GM18909 (cell line): Measurements from ENCODE around the gene KLHL22.
"Not testable (repeated sequence)": the region's sequence is repeated elsewhere in the genome, so short reads cannot be mapped to it uniquely, and the experiment has no call there.

Source experiments
- ATAC-seq: cut with Tn5 transposase; IDR thresholded peaks from one replicate; pipeline ENCODE4 v1.9.1; 2021; ENCODE audit warnings: mild to moderate bottlenecking; ENCODE audit not compliant: unreplicated experiment, poor library complexity

KLHL22 gene

DNA sequence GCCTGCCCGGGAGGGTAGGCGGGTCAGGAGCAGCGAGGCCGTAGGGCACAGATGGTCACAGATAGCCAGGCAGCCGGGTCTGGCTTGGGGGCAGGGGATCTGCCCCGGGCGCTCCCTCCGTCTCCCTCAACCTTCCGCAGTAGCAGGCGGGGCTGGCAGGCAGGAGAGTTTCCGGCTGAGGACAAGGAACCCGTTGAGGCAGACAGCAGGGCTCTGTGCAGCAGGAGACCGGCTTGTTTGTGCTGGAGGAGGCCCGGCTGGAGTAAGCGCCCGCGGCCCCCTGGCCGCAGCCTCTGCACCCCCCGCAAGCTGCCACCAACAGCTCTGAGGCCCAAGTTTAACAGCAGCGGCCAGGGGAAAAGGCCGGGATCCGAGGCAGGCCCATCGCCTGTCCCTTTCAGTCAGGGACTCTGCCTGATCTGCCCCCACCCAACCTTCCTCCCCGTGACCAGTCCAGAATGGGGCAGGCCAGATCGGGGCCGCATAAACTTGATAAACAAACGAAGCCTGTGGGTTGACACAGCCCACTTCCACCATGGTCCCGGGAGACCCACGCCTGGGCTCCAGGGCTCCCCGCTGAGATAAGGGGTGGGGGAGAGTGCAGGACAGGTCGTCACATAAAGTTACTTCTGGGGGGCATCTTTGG is 71.6 kb downstream of the KLHL22 start:
- ATAC-seq: no peak

DNA sequence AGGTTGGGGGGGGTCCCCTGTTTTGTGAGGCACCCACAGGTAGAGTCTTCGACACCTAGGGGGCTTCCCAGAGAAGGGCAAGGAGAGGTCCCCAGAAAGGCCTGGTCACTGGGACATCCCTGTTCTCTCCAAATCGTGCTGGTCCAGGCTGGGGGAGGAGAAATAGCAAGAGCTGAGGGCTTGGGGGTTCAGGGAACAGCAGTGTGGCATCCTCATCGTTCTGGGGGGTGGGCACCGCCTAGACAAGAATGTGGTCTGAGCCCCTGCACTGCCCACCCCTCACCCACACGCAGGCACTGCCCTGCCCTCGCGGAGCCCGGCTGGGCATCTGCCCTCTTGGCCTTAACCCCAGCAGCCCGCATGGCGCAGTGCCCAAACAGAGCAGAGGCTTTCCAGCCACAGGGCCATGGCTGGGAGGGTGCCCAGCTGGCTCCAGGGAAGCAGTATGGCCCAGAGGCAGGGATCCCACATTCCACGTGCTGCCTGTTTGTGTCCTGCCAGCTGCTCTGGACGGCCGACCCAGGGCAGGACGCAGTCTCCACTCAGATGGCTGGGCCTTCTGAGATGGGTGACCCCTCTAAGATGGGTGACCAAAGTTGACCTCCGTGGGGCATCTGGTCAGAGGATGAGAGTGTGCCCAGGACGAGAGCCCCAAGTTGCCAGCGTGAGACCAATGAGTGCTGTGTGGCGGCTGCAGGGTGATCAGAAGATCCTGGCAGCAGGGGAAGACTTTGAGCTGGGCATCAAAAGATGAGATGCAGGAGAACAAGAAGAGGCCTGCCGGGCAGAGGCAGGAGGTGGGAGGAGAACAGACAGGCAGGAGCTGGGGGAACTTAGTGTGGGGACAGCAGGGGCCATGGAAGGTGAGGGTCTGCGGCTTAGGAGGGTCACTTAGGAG is 72.3 kb downstream of the KLHL22 start:
- no peak for ATAC-seq

DNA sequence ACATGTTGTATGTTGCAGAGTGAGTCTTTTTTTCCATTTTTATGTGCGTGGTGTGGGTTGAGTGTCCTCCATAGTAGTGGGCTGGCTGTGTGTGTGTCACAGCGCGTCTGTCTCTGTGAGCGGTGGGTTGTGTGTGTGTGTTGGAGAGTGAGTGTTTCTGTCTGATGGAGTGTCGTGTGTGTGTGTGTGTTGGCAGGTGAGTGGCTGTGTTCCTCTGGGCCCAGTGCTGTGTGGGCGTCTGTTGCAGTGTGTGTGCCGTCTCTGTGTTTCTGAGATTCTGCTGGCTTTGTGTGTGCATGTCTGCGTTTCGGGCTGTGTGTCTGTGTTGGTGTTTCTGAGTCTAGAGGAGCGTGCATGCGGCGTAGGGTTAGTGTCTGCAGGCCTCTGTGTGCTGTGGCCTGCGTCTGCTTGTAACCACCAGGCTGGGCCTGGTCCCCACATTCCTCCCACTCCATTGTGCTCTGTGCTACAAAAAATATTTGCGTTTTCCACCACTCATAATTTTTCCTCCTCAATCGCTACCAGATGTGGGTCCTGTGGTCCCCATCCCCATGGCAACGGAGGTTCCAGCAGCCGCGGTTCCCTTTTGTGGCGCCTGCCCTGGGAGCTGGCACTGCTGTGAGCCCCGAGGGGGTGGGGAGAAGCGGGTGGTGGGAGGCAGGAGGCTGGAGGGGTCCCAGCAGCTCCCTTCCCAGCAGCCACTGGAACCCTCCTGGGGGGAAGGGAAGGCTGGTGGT is 73.2 kb downstream of the KLHL22 start:
- no peak for ATAC-seq

DNA sequence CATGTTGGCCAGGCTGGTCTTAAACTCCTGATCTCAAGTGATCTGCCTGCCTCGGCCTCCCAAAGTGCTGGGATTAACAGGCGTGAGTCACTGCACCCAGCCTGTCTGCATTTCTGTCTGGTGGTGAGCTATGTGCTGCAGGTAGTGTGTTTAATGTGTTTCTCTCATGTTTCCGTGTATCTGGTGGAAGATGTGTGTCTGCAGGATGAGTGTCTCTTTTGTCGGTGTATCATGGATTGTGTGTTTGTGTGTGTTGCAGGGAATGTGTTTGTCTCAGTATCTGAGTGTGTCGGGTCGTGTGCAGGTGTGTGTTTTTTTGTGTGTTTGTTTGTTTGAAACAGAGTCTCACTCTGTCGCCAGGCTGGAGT is 74.1 kb downstream of the KLHL22 start:
- ATAC-seq: no peak

DNA sequence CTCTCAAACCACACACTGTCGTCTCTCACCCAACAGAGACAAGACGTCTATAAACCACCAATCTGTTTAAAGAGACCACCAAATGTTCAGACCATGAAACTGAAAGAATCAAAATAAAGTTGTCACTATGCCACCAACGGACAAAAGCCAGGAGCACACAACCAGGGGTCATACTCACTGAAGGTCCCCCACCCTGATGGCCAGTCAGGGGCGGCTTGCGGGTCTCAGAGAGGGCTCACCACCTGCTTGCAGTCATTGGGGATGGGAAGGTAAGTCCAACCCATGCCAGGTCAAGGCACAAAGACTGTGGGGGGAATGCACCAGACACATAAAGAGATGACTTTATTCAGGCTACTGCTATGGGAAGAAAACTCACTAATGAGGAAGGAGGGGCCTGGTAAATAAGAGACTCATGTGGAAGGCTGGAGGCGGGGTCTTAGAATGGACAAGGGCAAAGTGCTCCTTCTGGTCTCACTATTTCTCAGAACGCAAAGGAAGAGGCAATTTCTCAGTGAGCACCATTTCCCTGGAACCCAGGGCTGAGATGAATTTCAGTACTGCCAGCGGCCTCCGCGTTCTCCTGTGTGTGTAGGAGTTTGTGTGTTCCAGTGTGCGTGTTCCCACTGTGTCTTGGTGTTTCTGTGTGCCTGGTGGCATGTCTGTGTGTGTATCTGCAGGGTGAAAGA is 75.3 kb downstream of the KLHL22 start:
- no peak for ATAC-seq

DNA sequence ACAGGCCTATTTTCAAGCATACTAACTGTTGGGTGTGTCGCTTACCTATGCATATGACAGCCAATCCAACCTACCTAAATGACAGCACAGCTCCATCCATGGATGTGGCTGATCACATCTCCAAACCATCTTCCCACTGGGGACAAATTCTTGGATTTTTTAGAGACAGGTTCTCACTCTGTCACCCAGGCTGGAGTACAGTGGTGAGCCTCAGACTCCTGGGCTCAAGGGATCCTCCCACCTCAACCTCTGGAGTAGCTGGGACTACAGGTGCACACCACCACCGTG is 76.0 kb downstream of the KLHL22 start:
- no peak for ATAC-seq

DNA sequence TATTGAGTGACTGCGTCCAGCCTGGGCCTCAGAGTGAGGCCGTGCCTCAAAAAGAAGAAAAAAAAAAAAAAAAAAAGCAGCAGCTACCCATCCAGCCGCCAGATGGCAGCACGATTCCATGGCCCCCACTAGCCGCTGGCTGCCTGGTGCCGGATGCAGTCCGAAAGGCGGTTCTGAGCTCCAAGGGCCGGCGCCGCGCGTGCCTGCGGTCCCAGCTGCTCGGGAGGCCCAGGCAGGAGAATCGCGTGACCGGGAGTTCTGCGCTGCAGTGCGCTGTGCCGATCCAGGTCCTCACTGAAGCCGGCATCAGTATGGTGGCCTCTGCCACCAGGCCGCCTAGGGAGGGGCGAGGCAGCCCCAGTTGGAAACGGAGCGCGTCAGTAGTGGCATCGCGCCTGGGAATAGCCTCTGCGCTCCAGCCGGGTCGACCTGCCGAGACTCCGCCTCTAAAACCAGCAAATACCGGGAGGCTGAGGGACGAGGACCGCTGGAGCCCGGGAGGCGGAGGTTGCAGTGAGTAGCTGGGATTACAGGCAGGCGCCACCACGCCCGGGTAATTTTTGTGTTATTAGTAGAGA is 77.3 kb downstream of the KLHL22 start:
- no peak for ATAC-seq

DNA sequence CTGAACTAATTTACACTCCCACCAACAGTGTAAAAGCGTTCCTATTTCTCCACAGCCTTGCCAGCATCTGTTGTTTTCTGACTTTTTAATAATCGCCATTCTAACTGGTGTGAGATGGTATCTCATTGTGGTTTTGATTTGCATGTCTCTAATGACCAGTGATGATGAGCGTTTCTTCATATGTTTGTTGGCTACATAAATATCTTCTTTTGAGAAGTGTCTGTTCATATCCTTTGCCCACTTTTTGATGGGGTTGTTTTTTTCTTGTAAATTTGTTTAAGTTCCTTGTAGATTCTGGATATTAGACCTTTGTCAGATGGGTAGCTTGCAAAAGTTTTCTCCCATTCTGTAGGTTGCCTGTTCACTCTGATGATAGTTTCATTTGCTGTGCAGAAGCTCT is 79.9 kb downstream of the KLHL22 start:
- not testable (repeated sequence) for ATAC-seq

DNA sequence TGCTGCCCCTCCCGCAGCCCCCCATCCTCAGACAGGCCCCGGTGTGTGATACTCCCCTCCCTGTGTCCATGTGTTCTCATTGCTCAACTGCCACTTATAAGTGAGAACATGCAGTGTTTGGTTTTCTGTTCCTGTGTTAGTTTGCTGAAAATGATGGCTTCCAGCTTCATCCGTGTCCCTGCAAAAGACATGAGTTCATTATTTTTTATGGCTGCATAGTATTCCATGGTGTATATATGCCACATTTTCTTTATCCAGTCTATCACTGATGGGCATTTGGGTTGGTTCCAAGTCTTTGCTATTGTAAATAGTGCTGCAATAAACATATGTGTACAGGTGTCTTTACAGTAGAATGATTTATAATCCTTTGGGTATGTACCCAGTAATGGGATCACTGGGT is 80.4 kb downstream of the KLHL22 start:
- not testable (repeated sequence) for ATAC-seq

DNA sequence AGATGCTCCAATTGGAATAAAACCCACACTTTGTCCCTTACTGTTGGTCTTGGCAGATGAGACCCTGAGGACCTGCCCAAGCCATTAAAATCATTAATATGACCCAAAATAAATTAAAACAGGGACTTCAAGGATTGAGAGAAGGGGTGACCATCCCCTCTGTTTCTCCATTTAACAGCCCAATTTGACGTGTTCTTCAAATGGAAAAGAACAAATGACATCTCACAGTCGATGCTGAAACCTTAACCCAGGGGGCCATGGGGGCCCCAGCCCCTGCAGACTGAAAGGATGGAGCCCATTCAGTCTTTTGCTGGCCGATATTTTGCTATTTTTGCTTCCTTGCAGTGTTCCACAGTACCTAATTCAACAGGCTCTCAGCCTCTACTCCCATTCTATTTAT is 81.1 kb downstream of the KLHL22 start:
- ATAC-seq: no peak

DNA sequence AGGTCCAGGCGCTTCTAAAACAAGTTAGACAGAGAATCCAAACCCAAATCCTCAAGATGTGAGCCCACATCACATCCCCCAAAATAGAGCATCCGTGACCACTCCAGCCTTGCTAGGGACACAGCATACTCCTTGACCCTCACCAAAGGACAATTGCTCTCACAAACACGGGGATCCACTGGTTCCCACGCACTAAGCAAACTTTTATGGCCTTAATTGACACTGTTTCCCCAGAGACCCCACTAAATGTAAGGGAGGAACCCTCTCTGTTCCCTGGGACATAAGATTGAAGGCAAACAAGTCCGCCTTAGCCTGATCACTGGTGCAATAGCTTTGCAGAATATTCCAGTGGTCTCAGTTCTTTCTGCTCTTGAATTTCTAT is 81.5 kb downstream of the KLHL22 start:
- no peak for ATAC-seq

DNA sequence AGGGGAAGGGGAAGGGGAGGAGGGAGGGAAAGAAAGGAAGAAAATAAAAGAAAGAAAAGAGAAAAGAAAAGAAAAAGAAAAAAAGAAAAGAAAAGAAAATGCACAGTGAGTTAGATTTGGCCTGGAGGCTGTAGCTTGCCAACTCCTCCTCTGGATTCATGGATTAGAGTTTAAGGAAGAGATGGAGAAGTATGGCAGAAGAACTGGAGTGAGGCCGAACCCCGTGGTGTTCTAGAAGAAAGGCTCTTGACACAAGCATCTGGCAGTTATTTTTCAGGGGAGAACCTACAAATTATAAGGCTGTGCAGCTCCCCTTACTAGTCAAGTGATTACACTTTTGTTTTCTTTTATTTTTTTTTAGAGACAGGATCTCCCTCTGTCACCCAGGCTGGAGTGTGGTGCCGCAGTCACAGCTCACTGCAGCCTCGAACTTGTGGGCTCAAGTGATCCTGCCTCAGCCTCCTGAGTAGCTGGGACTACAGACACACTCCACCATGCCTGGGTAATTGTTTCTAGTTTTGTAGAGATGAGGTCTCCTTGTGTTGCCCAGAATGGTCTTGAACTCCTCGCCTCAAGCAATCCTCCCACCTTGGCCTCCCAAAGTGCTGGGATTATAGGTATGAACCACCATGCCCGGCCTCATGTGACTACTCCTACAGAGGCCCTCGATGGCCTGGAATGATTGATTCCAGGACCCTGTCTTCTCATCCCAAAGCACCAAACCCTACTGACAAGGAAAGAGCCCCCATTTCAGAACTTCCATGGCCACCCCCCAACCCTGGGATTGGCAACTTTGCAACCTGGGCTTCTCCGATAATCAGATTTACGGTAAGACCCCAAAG is 82.2 kb downstream of the KLHL22 start:
- ATAC-seq: no peak

DNA sequence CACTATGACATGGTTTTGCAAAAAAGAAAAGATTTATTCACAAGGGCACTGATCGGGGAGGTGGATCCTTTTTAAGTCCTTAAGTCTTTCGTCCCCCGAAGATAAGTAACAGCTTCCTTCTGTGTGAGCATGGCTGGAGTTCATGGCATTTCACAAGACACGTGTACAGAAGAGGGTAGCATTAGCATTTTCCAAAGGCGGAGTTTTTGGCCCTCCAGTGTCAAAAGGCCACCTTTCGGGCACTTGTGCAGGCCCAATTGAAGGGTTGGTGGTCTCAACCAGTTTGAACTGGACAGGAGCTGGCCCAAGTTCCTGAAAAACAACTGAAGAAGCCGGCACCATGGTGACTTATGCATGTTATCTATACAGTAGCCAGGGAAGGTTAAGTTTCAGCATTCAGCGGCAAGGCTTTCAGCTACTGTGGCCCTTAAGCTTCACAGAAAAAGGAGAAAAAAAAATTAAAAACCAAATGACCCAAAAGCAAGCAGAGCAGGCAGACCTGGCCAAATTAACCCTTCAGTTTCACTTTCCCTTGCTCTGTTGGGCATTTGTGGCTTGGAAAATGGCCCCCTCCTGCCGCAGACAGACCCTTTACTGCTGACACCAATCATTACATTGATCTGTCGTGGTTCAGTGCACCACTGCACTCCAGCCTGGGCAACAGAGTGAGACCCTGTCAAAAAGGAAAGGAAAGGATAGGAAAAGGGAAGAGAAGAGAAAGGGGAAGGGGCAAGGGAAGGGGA is 83.0 kb downstream of the KLHL22 start:
- no peak for ATAC-seq

DNA sequence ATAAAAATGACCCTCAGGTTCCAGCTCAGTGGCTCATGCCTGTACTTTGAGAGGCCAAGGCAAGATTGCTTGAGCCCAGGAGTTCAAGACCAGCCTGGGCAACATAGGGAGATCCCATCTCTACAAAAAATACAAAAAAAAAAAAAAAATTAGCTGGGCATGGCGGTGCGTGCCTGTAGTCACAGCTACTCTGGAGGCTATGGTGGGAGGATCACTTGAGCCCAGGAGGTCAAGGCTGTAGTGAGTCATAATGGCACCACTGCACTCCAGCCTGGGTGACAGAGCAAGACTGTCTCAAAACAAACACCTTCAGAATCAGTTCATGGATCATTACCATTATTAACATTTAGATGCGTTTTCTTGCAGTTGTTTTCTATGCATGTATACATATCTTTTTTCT is 86.2 kb downstream of the KLHL22 start:
- ATAC-seq: not testable (repeated sequence)

DNA sequence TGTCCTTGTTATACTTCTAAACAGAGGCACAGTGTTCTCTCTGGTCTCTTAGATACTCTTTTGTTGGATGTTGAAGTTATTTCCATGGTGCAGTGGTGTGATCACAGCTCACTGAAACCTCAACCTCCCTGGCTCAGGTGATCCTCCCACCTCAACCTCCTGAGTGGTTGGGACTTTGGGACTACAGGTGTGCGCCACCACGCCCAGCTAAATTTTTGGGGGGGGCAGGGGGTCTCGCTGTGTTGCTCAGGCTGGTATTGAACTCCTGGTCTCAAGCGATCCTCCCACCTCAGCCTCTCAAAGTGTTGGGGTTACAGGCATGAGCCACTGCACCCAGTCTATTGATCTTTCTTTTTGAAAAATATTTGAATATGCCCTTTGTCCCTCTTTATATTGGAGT is 86.7 kb downstream of the KLHL22 start:
- no peak for ATAC-seq

DNA sequence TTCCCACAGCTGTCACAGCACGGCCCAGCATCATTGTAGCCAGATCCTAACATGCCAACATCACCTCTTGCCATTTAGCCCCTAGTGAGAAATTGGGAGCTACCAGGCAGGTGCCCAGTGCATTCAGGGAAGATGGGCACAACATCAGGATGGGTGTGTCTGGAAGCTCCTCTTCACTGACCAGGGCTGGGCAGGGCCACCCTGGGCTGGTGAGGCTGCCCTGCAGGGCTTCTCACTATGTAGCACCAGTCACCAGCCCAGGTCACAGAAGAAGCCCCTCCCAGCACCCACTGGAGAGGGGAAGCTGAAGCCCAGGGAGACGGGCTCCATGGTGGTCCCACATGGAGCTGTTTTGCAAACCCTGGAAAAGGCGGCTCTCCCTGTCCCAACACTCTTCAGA is 87.8 kb downstream of the KLHL22 start:
- no peak for ATAC-seq

DNA sequence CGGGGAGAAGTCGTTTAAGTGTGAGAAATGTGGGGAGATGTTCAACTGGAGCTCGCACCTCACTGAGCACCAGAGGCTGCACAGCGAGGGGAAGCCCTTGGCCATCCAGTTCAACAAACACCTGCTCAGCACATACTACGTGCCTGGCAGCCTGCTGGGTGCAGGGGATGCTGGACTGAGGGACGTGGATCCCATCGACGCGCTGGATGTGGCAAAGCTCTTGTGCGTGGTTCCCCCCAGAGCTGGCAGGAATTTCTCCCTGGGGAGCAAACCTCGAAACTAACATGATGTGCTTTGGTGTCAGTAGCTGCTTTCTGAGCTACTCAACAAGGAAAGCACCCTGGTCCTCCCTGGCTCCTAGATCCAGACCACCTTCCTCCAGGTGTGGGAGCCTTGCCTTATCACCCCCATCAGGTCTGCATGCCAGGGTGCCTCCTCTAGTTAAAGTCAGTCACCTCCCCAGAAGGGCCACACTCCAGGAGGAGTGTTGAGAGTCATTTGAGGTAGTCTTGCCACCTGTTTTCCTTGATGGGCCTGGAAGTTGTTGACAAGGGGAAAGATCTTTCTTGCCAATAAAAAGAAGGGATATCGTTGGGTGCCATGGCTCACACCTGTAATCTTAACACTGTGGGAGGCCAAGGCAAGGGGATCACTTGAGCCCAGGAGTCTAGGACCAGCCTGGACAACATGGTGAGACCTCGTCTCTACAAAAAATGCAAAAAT is 88.7 kb downstream of the KLHL22 start:
- no peak for ATAC-seq

DNA sequence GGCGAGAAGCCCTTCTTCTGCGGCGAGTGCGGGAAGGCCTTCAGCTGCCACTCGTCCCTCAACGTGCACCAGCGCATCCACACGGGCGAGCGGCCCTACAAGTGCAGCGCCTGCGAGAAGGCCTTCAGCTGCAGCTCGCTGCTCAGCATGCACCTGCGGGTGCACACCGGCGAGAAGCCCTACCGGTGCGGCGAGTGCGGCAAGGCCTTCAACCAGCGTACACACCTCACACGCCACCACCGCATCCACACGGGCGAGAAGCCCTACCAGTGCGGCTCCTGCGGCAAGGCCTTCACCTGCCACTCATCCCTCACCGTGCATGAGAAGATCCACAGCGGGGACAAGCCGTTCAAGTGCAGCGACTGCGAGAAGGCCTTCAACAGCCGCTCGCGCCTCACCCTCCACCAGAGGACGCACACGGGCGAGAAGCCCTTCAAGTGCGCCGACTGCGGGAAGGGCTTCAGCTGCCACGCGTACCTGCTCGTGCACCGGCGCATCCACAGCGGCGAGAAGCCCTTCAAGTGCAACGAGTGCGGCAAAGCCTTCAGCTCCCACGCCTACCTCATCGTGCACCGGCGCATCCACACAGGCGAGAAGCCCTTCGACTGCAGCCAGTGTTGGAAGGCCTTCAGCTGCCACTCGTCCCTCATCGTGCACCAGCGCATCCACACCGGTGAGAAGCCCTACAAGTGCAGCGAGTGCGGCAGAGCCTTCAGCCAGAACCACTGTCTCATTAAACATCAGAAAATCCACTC is 89.5 kb downstream of the KLHL22 start:
- no peak for ATAC-seq
